GM19099 (cell line): ENCODE results near the gene CCR6.

Source experiments
- POLR2A ChIP-seq: IDR thresholded peaks from 3 replicates; pipeline ENCODE4 v1.6.1; 2011; ENCODE audit warnings: low read depth; ENCODE audit not compliant: insufficient read length; ENCODE audit errors: extremely low read depth

Gene CCR6

GRCh38 chr6:167111597-167111996, 11.3 kb upstream of the CCR6 start:
- TF ChIP-seq POLR2A: no peak

GRCh38 chr6:167112421-167112820, 10.5 kb upstream of the CCR6 start:
- TF ChIP-seq POLR2A: no peak

- no peak for TF ChIP-seq POLR2A
These were observed 9.7 kb upstream of the CCR6 start for GRCh38 chr6:167113047-167113754.

- peak; percentile 69 for TF ChIP-seq POLR2A
These were observed 8.7 kb upstream of the CCR6 start for GRCh38 chr6:167113935-167114910.

GRCh38 chr6:167115054-167115453, 7.8 kb upstream of the CCR6 start:
- TF ChIP-seq POLR2A: no peak

GRCh38 chr6:167116109-167116837, 6.6 kb upstream of the CCR6 start:
- TF ChIP-seq POLR2A: no peak

- no peak for TF ChIP-seq POLR2A
These were observed 6.1 kb upstream of the CCR6 start for GRCh38 chr6:167116838-167117228.

- TF ChIP-seq POLR2A: no peak
These were observed 4.9 kb upstream of the CCR6 start for GRCh38 chr6:167118006-167118405.

- peak; percentile 34 for TF ChIP-seq POLR2A
These were observed 4.1 kb upstream of the CCR6 start for GRCh38 chr6:167118839-167119238.

- no peak for TF ChIP-seq POLR2A
These were observed 3.0 kb upstream of the CCR6 start for GRCh38 chr6:167119670-167120582.

- no peak for TF ChIP-seq POLR2A
These were observed 2.4 kb upstream of the CCR6 start for GRCh38 chr6:167120583-167120903.

GRCh38 chr6:167121335-167121841, 1.5 kb upstream of the CCR6 start:
- TF ChIP-seq POLR2A: peak; percentile 8

- TF ChIP-seq POLR2A: peak; percentile 35
These were observed 662 bp upstream of the CCR6 start for GRCh38 chr6:167122041-167122826.

GRCh38 chr6:167124753-167125152, 1.9 kb downstream of the CCR6 start:
- TF ChIP-seq POLR2A: peak; percentile 56

GRCh38 chr6:167125410-167125809, 2.5 kb downstream of the CCR6 start:
- peak; percentile 20 for TF ChIP-seq POLR2A
